Gastrocnemius medialis (tissue), 4 donors: ENCODE results near the gene SEMA3A.

Experiments used
- POLR2A ChIP-seq, 2 donors: fragments of 450-650 bp; IDR thresholded peaks; one replicate each; pipeline ENCODE4 v1.6.1; 2017; ENCODE audit warnings: antibody characterized with exemption in 2 of 2, mild to moderate bottlenecking in 2 of 2, moderate library complexity in 2 of 2
- TF ChIP-seq, protein P1 (sequence below), 5 experiments: fragments of 450-650 bp in 3 of 5; fragments of 200-600 bp in 2 of 5; sonication (generic) in 2 of 5; IDR thresholded peaks in 4 of 5; conservative IDR thresholded peaks in 1 of 5; 1 replicate in 4 of 5; 2 replicates in 1 of 5; pipeline ENCODE4 v1.5.1; 2016 to 2019; ENCODE audit warnings: antibody characterized with exemption in 5 of 5, mild to moderate bottlenecking in 3 of 5, moderate library complexity in 3 of 5

DNA sequence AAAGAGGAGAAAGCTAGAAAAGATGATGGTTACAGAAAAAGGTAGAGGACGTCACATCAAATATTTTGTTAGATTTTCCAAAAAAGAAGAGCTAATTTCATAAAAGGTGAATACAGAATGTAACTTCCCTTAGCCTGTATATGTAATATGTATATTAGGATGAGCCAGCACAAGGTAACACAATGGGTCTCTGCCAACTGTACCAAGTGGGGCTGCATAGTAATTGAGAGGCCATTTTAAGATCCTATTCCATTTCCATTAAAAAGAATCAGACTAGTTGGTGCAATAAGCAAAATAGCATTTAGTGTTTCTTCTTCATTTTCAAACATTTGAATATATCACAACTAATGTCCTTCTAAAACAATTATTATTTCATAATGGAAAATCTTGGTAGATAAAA is 134.6 kb downstream of the SEMA3A start:
- TF ChIP-seq, protein P1, sequence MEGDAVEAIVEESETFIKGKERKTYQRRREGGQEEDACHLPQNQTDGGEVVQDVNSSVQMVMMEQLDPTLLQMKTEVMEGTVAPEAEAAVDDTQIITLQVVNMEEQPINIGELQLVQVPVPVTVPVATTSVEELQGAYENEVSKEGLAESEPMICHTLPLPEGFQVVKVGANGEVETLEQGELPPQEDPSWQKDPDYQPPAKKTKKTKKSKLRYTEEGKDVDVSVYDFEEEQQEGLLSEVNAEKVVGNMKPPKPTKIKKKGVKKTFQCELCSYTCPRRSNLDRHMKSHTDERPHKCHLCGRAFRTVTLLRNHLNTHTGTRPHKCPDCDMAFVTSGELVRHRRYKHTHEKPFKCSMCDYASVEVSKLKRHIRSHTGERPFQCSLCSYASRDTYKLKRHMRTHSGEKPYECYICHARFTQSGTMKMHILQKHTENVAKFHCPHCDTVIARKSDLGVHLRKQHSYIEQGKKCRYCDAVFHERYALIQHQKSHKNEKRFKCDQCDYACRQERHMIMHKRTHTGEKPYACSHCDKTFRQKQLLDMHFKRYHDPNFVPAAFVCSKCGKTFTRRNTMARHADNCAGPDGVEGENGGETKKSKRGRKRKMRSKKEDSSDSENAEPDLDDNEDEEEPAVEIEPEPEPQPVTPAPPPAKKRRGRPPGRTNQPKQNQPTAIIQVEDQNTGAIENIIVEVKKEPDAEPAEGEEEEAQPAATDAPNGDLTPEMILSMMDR (IDR thresholded peaks at IDR 0.05 in 4 of 5, conservative IDR thresholded peaks at IDR 0.05 in 1 of 5) = no peak
- TF ChIP-seq POLR2A (IDR thresholded peaks at IDR 0.05) = no peak
